ENCODE measurements around the gene SLC25A3. TPM values are rescaled to one million over a fixed set of nuclear protein-coding genes. Genes with fewer than 3 reads are reported as not detected.
"Not testable (repeated sequence)": the region's sequence is repeated elsewhere in the genome, so short reads cannot be mapped to it uniquely, and the experiment has no call there.

SLC25A3 gene
- total RNA-seq (2014; rRNA removed; shearing (Covaris generic)): 992 and 1,050 TPM in 2 replicates
- 918 and 1,058 TPM in 2 replicates for polyA plus RNA-seq (2014; cell fraction: nucleus; rRNA removed)

DNA sequence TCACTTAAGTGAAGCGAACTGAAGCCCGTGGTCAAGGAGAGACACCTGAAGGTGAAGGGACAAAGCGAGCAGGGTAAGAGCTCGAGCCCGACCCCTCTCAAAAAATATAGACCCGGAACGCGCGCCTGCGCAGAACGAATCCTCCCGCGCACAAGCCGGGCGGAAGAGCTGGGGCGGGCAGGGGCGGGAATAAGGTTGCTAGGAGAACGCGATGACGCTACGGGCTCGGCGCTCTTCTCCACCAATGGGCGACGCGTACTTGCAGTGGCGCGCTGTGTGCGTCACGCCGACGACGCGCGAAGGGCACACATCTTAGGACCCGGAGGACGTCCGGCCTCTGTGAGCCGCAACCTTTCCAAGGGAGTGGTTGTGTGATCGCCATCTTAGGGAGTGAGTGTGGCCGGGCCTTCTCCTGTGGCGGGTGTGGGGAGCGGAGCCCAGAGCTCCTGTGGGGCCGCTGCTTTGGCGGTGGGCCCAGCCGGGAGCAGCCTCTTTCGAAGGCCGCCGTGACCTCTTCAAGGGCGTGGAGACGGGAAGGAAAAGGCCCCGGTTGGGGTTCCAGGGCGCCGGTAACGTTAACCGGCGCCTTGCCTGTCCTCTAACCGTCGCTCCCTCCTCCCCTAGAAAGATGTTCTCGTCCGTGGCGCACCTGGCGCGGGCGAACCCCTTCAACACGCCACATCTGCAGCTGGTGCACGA, at the start of gene SLC25A3:
TSS of gene SLC25A3 (plus strand) at position 336 of the 699 bp plus-strand sequence. CDS start at position 629, 293 bp downstream.
- peak; percentile 98 for DNase-seq (ENCODE audit: extremely low read depth, low read depth)

GRCh38 chr12:98543701-98544100, 49.8 kb upstream of the SLC25A3 start:
- DNase-seq (ENCODE audit: extremely low read depth, low read depth): no peak

DNA sequence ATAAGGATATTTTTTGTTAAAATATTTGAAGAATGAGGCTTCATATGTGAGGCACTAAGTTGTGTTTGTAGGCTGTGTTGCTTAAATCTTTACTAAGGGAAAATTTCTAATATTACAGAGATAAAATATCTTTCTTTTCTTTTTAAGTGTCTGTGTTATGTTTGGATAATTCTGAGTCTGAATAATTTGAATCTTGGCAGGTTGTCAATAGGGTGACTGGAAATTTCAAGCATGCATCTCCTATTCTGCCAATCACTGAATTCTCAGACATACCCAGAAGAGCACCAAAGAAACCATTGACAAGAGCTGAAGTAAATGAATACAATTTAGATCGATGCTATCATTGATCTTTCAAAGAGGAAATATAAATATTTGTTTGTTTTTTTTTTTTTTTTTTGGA, 48.7 kb upstream of the SLC25A3 start:
- DNase-seq (ENCODE audit: extremely low read depth, low read depth): no peak

- no peak for DNase-seq (ENCODE audit: extremely low read depth, low read depth)
Measured at GRCh38 chr12:98549371-98550110, 43.9 kb upstream of the SLC25A3 start.

DNA sequence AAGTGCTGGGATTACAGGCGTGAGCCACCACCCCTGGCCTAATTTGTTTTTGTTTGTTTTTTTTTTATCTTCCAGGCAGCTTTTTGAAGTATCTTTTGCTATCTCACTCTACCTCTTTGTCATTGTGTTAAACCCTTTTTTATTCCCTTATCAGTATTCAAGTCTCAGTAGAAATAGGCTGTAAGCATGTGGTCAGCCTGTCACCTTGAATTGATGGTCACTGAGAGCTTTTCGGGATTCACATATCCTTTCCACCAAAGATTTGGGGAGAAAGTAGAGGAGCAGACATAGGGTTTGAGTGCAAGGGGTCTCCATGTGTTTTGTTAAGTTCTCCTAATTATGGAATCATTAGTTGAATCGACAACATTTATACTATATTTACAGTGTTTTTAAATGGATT, 41.7 kb upstream of the SLC25A3 start:
- no peak for DNase-seq (ENCODE audit: extremely low read depth, low read depth)

DNA sequence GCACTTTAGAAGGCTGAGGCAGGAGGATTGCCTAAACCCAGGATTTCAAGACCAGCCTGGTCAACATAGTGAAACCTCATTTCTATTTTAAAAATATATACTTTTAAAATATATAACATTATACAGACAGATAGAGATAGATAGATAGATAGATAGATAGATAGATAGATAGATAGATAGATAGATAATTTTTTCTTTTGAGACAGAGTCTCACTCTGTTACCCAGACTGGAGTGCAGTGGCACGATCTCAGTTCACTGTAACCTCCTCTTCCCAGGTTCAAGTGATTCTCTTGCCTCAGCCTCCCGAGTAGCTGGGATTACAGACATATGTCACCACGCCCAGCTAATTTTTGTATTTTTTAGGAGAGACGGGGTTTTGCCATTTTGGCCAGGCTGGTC, 35.4 kb upstream of the SLC25A3 start:
- not testable (repeated sequence) for DNase-seq (ENCODE audit: extremely low read depth, low read depth)

DNA sequence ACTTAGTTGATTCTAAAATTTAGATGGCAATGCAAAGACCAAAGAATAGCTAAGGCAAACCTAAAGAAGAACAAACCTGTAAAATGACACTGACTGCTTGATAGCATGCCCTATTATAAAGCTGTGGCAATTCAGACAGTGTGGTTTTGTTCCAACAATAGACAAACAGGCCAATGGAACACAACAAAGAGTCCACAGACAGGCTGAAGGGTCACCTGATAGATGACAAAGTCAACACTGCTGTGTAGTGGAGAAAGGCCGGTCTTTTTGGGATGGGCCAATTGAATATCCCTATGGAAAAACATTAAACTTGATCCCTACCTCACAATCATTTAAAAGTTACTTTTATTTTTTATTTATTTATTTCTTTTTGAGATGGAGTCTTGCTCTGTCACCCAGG, 33.8 kb upstream of the SLC25A3 start:
- no peak for DNase-seq (ENCODE audit: extremely low read depth, low read depth)

- DNase-seq (ENCODE audit: extremely low read depth, low read depth): no peak
Measured at GRCh38 chr12:98561846-98562245, 31.6 kb upstream of the SLC25A3 start.

- DNase-seq (ENCODE audit: extremely low read depth, low read depth): no peak
Measured at GRCh38 chr12:98572010-98572409, 21.5 kb upstream of the SLC25A3 start.

DNA sequence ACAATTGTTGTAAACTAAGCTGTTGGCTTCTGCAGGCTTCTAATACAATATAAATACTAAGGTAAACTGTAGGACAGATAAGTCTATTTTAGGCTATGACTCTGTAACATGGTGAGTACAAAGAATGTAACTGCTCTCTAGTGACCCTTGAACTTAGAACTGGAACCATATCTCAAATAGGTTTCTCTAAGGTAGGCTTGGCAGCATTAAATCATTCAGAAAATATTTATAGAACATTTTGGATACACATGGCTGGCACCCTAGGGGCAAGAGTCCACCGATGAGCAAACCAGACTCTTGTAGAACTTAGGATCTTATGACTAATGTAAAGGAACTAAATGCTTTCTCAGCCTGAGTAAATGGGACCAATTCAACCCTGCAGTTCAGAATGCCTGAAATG, 19.4 kb upstream of the SLC25A3 start:
- no peak for DNase-seq (ENCODE audit: extremely low read depth, low read depth)

DNA sequence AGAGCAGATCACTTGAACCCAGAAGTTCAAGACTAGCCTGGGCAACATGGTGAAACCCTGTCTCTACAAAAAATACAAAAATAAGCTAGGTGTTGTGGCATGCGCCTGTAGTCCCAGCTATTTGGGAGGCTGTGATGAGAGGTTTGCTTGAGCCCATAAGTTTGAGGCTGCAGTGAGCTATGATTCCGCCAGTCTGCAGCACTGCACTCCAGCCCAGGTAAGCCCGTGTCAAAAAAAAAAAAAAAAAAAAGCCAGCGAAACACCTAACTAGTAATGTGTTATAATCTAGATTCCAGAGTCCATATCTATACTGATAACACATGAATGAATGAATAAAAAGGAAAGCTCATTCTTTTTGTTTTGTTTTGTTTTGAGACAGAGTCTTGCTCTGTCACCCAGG, 18.5 kb upstream of the SLC25A3 start:
- no peak for DNase-seq (ENCODE audit: extremely low read depth, low read depth)

DNA sequence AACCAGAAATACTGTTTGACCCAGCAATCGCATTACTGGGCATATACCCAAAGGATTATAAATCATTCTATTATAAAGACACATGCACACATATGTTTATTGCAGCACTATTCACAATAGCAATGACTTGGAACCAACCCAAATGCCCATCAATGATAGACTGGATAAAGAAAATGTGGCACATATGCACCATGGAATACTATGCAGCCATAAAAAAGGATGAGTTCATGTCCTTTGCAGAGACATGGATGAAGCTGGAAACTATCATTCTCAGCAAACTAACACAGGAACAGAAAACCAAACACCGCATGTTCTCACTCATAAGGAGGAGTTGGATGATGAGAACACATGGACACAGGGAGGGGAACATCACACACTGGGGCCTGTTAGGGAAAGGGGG, 16.7 kb upstream of the SLC25A3 start:
- DNase-seq (ENCODE audit: extremely low read depth, low read depth): not testable (repeated sequence)

DNA sequence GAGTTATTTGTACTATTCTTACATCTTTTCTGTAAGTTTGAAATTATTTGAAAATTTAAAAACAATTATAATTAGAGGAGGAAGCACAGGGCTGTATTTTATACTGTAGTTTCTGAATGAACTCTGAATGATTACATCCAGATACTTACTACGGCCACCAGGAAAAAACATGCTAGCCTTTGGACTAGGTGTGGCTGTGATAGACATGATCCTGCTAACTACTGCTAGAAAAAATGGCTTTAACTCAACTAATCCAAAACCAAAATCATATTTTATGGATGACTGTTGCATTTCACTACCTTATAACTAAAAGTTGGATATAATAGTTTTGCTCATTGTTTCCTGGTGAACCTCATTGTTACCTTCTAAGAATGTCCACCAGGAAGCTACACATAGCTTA, 15.1 kb upstream of the SLC25A3 start:
- no peak for DNase-seq (ENCODE audit: extremely low read depth, low read depth)

GRCh38 chr12:98578821-98579220, 14.7 kb upstream of the SLC25A3 start:
- no peak for DNase-seq (ENCODE audit: extremely low read depth, low read depth)

GRCh38 chr12:98579347-98579746, 14.1 kb upstream of the SLC25A3 start:
- DNase-seq (ENCODE audit: extremely low read depth, low read depth): no peak

GRCh38 chr12:98579835-98580234, 13.7 kb upstream of the SLC25A3 start:
- no peak for DNase-seq (ENCODE audit: extremely low read depth, low read depth)

- DNase-seq (ENCODE audit: extremely low read depth, low read depth): no peak
Measured at GRCh38 chr12:98580695-98581094, 12.8 kb upstream of the SLC25A3 start.

- DNase-seq (ENCODE audit: extremely low read depth, low read depth): no peak
Measured at GRCh38 chr12:98581101-98581500, 12.4 kb upstream of the SLC25A3 start.

DNA sequence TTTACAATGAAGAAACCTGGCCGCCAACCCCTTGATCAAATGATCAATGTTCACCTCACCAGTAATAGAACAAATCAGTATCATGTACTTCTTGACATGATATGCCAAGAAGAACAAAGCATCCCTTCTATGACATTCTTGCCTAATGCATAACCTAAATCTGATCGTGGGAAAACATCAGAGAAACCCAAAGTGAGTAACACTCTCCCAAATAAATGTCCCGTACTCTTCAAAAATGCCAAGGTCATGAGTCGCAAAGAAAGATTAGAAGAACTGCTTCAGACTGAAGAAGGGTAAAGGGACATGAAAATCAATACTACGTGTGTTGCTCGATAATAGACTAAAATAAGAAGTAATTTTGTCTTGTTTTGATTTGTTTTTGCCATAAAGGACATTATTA, 11.4 kb upstream of the SLC25A3 start:
- no peak for DNase-seq (ENCODE audit: extremely low read depth, low read depth)

DNA sequence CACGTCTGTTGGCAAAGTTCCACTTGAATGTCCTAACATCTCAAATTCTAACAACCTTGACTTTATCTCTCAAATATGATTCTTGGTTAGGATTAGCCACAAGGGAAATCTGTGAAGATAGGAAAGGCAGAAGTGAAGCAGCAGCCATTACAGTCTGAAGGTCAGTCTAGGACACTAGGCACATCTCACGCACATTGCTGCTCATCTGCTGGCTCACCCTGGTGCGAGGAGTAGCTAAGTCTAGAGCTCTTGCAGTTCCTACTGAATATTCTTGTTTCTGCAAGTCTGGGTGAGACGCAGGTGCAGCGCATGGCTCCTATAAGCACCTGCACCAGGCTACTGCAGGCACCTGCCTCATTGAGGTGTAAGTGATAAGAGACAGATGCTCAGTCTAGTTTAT, 6.4 kb upstream of the SLC25A3 start:
- DNase-seq (ENCODE audit: extremely low read depth, low read depth): no peak

GRCh38 chr12:98591209-98591608, 2.3 kb upstream of the SLC25A3 start:
- no peak for DNase-seq (ENCODE audit: extremely low read depth, low read depth)

- no peak for DNase-seq (ENCODE audit: extremely low read depth, low read depth)
Measured at GRCh38 chr12:98592825-98593322, 612 bp upstream of the SLC25A3 start.
